WTC11 (cell line): ENCODE measurements around the gene ALDOB. TPM values are rescaled to one million over a fixed set of nuclear protein-coding genes. Genes with fewer than 3 reads are reported as not detected.

Experiments used
- ATAC-seq: fragments of 200-7000 bp; cut with Tn5 transposase; 2 replicates; pipeline ENCODE4 v1.10.0; 2021; ENCODE audit warnings: mild to moderate bottlenecking, moderate library complexity
- CTCF ChIA-PET: fragments of 300-600 bp; sonication (Branson Sonifier 250); formaldehyde crosslinking; loops from one replicate; lab custom pipeline; 2021; ENCODE audit warnings: antibody characterized with exemption; lab: Charles Lee
- POLR2A ChIA-PET: fragments of 350-600 bp; sonication (Branson Sonifier 250); formaldehyde crosslinking; loops from one replicate; lab custom pipeline; 2021; ENCODE audit warnings: antibody characterized with exemption; lab: Charles Lee
- DNase-seq: peaks from one replicate; pipeline ENCODE4 v3.0.0; 2021; ENCODE audit warnings: low spot score
- H3K27ac Mint-ChIP-seq: 2 replicates; pipeline ENCODE4 v1.8.0; 2021; ENCODE audit warnings: mixed read lengths
- H3K27me3 Mint-ChIP-seq: 2 replicates; pipeline ENCODE4 v1.8.0; 2021; ENCODE audit warnings: low read depth, mild to moderate bottlenecking, moderate library complexity, mixed read lengths
- H3K36me3 Mint-ChIP-seq: 2 replicates; pipeline ENCODE4 v1.8.0; 2021; ENCODE audit warnings: mixed read lengths
- H3K4me1 Mint-ChIP-seq: 2 replicates; pipeline ENCODE4 v1.8.0; 2022; ENCODE audit warnings: mixed read lengths
- H3K4me3 Mint-ChIP-seq: 2 replicates; pipeline ENCODE4 v1.8.0; 2021; ENCODE audit warnings: mild to moderate bottlenecking, moderate library complexity, mixed read lengths
- H3K9me3 Mint-ChIP-seq: 2 replicates; pipeline ENCODE4 v1.8.0; 2021; ENCODE audit warnings: mixed read lengths
- IRF2 ChIP-seq: sonication (generic); formaldehyde crosslinking; IDR thresholded peaks from 2 replicates; pipeline ENCODE4 v1.8.0; 2022; ENCODE audit warnings: low read depth, missing genetic modification reagents, borderline replicate concordance
- KAT7 ChIP-seq: sonication (generic); formaldehyde crosslinking; IDR thresholded peaks from 2 replicates; pipeline ENCODE4 v1.8.1; 2023; ENCODE audit warnings: missing genetic modification reagents, mild to moderate bottlenecking, borderline replicate concordance
- NR2C2 ChIP-seq: sonication (generic); formaldehyde crosslinking; IDR thresholded peaks from 2 replicates; pipeline ENCODE4 v1.8.0; 2022; ENCODE audit warnings: mild to moderate bottlenecking, missing genetic modification reagents
- SMAD4 ChIP-seq: sonication (generic); formaldehyde crosslinking; IDR thresholded peaks from 2 replicates; pipeline ENCODE4 v1.8.0; 2022; ENCODE audit warnings: mild to moderate bottlenecking, missing genetic modification reagents
- ZBTB21 ChIP-seq: sonication (generic); formaldehyde crosslinking; IDR thresholded peaks from 2 replicates; pipeline ENCODE4 v1.8.1; 2023; ENCODE audit warnings: mild to moderate bottlenecking, missing genetic modification reagents, borderline replicate concordance
- ZNF138 ChIP-seq: sonication (generic); formaldehyde crosslinking; conservative IDR thresholded peaks from 2 replicates; pipeline ENCODE4 v1.8.1; 2022; ENCODE audit warnings: mild to moderate bottlenecking, moderate library complexity, missing genetic modification reagents
- ZNF219 ChIP-seq: sonication (generic); formaldehyde crosslinking; IDR thresholded peaks from 2 replicates; pipeline ENCODE4 v1.8.0; 2023; ENCODE audit warnings: missing genetic modification reagents, mild to moderate bottlenecking, borderline replicate concordance
- ZNF232 ChIP-seq: sonication (generic); formaldehyde crosslinking; IDR thresholded peaks from 2 replicates; pipeline ENCODE4 v1.8.0; 2022; ENCODE audit warnings: mild to moderate bottlenecking, missing genetic modification reagents
- total RNA-seq: library from RNA; stranded (reverse); gene quantifications from 3 replicates; pipeline ENCODE4 v1.2.3, GENCODE V29; 2021
- TF ChIP-seq, protein P1 (sequence below): sonication (generic); formaldehyde crosslinking; IDR thresholded peaks from 2 replicates; pipeline ENCODE4 v1.8.0; 2022; ENCODE audit warnings: mild to moderate bottlenecking, missing genetic modification reagents
- TF ChIP-seq, protein P2 (sequence below): fragments of 250-450 bp; sonication (Bioruptor Pico); conservative IDR thresholded peaks from 2 replicates; pipeline ENCODE4 v1.9.0; 2021; ENCODE audit warnings: mild to moderate bottlenecking
- TF ChIP-seq, protein P3 (sequence below): sonication (generic); formaldehyde crosslinking; IDR thresholded peaks from 2 replicates; pipeline ENCODE4 v1.8.1; 2022; ENCODE audit warnings: mild to moderate bottlenecking, moderate library complexity, missing genetic modification reagents
- TF ChIP-seq, protein P4 (sequence below): sonication (generic); formaldehyde crosslinking; IDR thresholded peaks from 2 replicates; pipeline ENCODE4 v1.8.0; 2023; ENCODE audit warnings: missing genetic modification reagents, mild to moderate bottlenecking, borderline replicate concordance
- TF ChIP-seq, protein P5 (sequence below): sonication (generic); formaldehyde crosslinking; IDR thresholded peaks from 2 replicates; pipeline ENCODE4 v1.8.1; 2023; ENCODE audit warnings: mild to moderate bottlenecking, missing genetic modification reagents, moderate library complexity
- TF ChIP-seq, protein P6 (sequence below): sonication (generic); formaldehyde crosslinking; IDR thresholded peaks from 2 replicates; pipeline ENCODE4 v1.8.1; 2023; ENCODE audit warnings: mild to moderate bottlenecking, moderate library complexity, missing genetic modification reagents
- TF ChIP-seq, protein P7 (sequence below): sonication (generic); formaldehyde crosslinking; IDR thresholded peaks from 2 replicates; pipeline ENCODE4 v1.8.0; 2023; ENCODE audit warnings: missing genetic modification reagents
- TF ChIP-seq, protein P8 (sequence below): sonication (generic); formaldehyde crosslinking; conservative IDR thresholded peaks from 2 replicates; pipeline ENCODE4 v1.8.1; 2022; ENCODE audit warnings: mild to moderate bottlenecking, missing genetic modification reagents

ALDOB gene
- total RNA-seq, 1 experiment from 2014 or later = 0.94 TPM

DNA sequence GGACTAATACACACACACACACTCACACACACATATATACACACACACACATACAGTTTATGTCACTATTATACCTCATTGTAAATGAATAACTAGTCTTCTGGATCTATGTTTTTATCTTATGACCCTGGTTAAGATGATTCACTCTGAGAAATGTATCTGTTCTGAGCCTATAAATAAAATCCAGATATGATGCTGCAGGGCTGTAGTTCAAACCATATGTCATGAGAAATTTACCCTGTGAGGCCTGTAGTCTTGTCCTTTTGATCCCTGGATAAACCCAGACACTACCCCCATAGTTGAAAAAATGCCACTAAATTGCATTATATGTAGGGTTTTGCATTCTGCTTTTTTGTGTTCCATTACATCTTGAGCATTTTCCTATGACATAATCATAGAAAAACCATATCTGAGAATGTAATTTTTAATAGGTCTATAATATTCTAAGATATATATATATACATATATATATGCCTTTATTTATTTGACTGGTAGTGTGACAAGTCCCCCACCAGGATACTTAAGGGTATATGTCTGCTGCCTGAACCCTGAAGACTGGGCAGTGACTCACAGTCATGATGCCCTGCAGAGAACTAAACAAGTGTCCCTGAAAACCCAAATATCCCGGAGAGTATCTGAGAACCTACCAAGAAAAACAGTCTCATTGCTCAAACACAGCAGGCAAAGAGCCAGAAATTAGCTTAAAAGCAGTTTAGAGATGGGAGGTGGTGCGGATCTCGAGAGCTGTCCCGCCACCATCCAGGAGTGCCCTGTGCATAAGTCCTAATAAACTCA is 18.4 kb upstream of the ALDOB start:
- peaks cover 22% of the 10 kb centered on the region for H3K36me3 Mint-ChIP-seq
- peaks cover 32% of the 10 kb centered on the region for H3K4me1 Mint-ChIP-seq
- H3K27me3 Mint-ChIP-seq = no peaks in the 10 kb centered on the region; the same call in 1 of the 2 replicates
- POLR2A ChIA-PET = no interaction called here
- ATAC-seq (no peak), DNase-seq (no peak)
- TF ChIP-seq NR2C2 = no peak
- TF ChIP-seq, protein P1, sequence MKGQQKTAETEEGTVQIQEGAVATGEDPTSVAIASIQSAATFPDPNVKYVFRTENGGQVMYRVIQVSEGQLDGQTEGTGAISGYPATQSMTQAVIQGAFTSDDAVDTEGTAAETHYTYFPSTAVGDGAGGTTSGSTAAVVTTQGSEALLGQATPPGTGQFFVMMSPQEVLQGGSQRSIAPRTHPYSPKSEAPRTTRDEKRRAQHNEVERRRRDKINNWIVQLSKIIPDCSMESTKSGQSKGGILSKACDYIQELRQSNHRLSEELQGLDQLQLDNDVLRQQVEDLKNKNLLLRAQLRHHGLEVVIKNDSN (CRISPR knock-in tag) = no peak
- no peak for TF ChIP-seq ZNF219 (CRISPR knock-in tag)
- TF ChIP-seq IRF2 (CRISPR knock-in tag) = no peak
- TF ChIP-seq, protein P2, sequence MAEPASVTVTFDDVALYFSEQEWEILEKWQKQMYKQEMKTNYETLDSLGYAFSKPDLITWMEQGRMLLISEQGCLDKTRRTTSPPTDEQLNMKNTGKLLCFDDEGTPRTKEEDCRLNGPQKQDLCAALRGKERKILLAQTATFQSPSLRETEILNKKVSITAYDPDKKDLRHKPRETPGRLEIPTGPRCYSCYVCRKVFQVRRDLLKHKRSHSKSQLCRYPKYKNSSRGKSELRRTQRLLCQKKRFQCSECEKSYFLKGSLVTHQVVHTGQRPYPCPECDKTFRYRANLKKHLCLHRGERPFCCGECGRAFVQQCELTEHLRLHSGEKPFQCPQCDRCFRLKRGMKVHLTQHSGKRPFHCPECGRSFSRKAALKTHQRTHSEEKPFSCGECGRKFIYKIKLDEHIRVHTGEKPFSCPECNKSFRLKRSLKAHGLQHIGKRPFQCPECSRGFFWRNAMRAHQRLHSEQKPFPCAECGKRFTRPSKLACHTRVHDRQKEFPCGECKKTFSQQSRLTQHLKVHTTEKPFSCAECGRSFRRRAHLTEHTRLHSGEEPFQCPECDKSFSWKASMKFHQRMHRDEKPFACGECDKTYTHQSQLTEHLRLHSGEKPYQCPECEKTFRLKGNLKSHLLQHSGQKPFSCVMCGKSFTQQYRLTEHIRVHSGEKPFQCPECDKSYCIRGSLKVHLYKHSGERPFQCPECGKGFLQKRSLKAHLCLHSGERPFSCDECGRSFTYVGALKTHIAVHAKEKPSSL (CRISPR knock-in tag) = no peak
- TF ChIP-seq, protein P3, sequence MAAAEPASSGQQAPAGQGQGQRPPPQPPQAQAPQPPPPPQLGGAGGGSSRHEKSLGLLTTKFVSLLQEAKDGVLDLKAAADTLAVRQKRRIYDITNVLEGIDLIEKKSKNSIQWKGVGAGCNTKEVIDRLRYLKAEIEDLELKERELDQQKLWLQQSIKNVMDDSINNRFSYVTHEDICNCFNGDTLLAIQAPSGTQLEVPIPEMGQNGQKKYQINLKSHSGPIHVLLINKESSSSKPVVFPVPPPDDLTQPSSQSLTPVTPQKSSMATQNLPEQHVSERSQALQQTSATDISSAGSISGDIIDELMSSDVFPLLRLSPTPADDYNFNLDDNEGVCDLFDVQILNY (CRISPR knock-in tag) = no peak
- no peak for TF ChIP-seq ZNF232 (CRISPR knock-in tag)
- TF ChIP-seq, protein P4, sequence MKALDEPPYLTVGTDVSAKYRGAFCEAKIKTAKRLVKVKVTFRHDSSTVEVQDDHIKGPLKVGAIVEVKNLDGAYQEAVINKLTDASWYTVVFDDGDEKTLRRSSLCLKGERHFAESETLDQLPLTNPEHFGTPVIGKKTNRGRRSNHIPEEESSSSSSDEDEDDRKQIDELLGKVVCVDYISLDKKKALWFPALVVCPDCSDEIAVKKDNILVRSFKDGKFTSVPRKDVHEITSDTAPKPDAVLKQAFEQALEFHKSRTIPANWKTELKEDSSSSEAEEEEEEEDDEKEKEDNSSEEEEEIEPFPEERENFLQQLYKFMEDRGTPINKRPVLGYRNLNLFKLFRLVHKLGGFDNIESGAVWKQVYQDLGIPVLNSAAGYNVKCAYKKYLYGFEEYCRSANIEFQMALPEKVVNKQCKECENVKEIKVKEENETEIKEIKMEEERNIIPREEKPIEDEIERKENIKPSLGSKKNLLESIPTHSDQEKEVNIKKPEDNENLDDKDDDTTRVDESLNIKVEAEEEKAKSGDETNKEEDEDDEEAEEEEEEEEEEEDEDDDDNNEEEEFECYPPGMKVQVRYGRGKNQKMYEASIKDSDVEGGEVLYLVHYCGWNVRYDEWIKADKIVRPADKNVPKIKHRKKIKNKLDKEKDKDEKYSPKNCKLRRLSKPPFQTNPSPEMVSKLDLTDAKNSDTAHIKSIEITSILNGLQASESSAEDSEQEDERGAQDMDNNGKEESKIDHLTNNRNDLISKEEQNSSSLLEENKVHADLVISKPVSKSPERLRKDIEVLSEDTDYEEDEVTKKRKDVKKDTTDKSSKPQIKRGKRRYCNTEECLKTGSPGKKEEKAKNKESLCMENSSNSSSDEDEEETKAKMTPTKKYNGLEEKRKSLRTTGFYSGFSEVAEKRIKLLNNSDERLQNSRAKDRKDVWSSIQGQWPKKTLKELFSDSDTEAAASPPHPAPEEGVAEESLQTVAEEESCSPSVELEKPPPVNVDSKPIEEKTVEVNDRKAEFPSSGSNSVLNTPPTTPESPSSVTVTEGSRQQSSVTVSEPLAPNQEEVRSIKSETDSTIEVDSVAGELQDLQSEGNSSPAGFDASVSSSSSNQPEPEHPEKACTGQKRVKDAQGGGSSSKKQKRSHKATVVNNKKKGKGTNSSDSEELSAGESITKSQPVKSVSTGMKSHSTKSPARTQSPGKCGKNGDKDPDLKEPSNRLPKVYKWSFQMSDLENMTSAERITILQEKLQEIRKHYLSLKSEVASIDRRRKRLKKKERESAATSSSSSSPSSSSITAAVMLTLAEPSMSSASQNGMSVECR (CRISPR knock-in tag) = no peak
- TF ChIP-seq ZNF138 (CRISPR knock-in tag) = no peak
- TF ChIP-seq, protein P5, sequence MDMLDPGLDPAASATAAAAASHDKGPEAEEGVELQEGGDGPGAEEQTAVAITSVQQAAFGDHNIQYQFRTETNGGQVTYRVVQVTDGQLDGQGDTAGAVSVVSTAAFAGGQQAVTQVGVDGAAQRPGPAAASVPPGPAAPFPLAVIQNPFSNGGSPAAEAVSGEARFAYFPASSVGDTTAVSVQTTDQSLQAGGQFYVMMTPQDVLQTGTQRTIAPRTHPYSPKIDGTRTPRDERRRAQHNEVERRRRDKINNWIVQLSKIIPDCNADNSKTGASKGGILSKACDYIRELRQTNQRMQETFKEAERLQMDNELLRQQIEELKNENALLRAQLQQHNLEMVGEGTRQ (CRISPR knock-in tag) = no peak
- TF ChIP-seq SMAD4 (CRISPR knock-in tag) = no peak
- TF ChIP-seq, protein P6, sequence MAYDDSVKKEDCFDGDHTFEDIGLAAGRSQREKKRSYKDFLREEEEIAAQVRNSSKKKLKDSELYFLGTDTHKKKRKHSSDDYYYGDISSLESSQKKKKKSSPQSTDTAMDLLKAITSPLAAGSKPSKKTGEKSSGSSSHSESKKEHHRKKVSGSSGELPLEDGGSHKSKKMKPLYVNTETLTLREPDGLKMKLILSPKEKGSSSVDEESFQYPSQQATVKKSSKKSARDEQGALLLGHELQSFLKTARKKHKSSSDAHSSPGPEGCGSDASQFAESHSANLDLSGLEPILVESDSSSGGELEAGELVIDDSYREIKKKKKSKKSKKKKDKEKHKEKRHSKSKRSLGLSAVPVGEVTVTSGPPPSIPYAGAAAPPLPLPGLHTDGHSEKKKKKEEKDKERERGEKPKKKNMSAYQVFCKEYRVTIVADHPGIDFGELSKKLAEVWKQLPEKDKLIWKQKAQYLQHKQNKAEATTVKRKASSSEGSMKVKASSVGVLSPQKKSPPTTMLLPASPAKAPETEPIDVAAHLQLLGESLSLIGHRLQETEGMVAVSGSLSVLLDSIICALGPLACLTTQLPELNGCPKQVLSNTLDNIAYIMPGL = no peak
- no peak for TF ChIP-seq ZBTB21 (CRISPR knock-in tag)
- no peak for TF ChIP-seq KAT7 (CRISPR knock-in tag)
- TF ChIP-seq, protein P7, sequence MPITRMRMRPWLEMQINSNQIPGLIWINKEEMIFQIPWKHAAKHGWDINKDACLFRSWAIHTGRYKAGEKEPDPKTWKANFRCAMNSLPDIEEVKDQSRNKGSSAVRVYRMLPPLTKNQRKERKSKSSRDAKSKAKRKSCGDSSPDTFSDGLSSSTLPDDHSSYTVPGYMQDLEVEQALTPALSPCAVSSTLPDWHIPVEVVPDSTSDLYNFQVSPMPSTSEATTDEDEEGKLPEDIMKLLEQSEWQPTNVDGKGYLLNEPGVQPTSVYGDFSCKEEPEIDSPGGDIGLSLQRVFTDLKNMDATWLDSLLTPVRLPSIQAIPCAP (CRISPR knock-in tag) = no peak
- TF ChIP-seq, protein P8, sequence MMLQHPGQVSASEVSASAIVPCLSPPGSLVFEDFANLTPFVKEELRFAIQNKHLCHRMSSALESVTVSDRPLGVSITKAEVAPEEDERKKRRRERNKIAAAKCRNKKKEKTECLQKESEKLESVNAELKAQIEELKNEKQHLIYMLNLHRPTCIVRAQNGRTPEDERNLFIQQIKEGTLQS (CRISPR knock-in tag) = no peak
- no peak overlapping the region for H3K27ac Mint-ChIP-seq
- CTCF ChIA-PET = no interaction called here
- H3K4me3 Mint-ChIP-seq = no peak overlapping the region
- peaks cover 31% of the 10 kb centered on the region for H3K9me3 Mint-ChIP-seq
